NOMO-1 (cell line): Measurements from ENCODE around the gene JMJD7.
A peak's percentile ranks its signal among the peaks of the same experiment; 100 is the strongest.

Experiments
- DNase-seq, 2 experiments: peaks; one replicate each; lab custom pipeline; 2025; ENCODE audit not compliant: unreplicated experiment in 2 of 2; lab: John Stamatoyannopoulos, UW

The JMJD7 gene

DNA sequence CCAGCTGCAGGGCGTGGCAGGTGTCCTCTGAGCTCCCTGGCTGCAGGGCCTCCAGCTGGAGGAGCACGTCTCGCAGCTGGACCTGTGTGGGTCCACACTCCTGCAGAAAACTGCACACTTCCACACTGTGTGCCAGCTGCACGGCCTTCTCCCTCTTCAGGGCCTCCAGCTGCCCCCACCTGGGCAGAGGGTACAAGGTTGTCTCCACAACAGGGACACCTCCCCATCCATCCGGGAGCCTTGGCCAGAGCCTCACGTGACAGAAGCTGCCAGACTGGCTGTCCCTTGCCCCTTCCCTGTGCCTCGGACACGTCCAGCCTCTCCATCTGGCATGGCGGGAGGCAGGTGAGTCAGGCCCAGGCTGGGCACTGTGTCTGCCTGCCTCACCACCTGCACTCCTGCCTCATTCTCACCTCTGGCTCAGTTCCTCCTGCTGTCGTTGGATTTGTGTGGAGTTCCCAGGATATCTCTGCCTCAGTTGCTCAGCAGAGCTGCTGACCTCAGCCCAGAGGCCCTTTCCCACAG, 51.5 kb downstream of the JMJD7 start:
- DNase-seq = no peak

DNA sequence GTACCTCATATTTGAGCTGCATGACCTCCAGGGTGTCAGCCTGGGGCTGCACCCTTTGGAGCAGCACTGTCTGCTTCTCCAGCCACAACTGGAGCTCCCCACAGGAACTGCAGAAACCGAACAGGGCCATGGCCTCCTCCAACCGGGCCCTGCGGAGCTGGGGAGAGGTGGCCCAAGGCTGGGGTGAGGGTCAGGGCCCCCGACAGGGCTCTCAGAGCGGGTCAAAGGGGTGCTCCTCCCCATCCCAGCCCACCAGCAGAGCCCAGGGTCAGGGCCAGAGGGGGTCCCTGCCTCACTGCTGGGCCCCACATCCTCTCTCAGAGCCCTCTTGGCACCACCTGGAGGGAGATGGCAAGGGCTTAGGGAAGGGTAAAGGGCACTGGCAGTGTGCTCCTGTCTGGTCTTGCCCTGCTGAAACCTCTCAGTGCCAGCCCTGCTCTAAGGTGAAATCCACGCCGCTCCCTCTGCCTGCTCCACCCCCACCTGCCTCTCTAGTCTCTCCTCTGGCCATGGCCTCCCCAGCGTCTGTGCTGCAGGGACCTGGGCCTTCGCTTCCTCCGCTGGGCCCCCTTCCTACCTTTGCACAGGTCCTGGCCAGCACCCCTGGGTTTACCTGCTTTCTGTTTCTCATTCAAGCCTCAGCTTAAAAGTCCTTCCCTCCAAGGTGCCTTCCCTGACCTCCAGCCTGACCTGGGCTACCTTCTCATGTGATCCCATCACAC, 52.4 kb downstream of the JMJD7 start:
- DNase-seq = no peak

DNA sequence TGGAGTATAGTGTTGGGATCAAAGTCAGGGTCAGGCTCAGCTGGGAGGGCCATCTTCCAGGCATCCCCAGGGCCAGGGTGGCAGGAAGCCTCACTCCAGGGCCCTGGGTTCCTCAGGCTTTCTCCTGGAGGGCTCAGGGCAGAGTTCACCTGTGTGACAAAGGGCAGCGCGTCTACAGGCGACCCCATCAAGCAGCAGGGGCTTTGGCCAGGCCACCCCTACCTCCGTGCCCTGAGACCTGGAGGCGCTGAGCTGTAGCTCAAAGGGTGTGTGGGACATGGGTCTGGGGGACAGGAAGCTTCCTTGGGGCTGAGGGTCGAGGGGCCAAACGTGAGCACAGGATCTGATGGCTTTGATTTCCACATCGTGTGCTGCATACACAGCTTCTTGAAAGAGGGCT, 53.2 kb downstream of the JMJD7 start:
- DNase-seq = no peak

DNA sequence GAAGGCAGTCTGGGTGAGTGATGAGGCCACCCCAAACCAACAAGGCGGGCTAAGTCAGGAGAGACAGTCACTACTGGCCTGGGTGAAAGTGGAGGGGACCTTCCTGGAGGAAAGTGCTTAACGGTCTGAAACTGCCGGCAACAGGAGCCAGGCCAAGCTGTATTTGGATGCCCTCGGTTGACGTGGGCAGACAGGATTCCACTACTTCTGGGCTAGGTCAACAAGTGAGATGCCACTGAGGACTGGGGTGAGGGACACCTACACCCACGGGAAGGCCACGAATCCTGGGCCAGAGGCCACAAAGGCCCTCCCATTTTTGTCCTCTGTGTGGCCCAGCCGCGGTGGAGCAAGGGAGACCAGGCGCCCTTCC, 53.6 kb downstream of the JMJD7 start:
- DNase-seq = no peak

DNA sequence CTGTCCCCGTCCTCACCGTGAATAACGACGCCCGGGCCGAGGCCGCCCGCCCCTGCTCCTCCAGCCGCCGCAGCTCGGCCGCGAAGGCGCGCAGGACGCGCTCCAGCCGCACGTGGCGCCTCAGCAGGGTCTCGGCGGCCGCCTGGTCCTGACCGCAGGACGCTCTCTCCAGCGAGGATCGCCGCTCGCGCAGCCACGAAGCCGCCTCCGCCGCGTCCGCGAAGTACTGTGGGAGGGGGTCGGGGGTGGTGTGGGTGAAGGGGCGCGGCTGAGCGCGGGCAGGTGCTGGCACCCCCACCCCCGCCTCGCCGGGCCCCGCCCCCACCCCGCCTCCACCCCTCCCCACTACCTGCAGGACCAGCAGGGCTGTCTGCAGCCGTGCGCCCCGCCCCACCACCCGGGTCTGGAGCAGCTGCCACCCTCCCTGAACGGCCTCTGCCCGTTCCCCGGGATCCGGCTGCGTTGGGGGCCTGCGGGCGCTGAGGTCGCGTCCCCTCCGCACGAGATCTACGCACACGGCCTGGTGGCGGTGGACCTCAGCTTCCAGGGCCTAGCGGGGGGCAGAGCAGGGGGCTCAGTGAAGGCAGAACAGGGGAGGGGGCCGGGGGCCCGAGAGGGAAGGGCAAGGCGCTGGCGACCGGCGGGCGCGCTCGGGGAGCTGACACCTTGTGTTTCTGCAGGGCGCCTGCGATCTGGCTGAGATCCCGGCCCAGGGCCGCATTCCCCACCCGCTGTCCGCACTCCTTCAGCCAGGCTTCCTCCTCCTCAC, 54.2 kb downstream of the JMJD7 start:
- no peak for DNase-seq

DNA sequence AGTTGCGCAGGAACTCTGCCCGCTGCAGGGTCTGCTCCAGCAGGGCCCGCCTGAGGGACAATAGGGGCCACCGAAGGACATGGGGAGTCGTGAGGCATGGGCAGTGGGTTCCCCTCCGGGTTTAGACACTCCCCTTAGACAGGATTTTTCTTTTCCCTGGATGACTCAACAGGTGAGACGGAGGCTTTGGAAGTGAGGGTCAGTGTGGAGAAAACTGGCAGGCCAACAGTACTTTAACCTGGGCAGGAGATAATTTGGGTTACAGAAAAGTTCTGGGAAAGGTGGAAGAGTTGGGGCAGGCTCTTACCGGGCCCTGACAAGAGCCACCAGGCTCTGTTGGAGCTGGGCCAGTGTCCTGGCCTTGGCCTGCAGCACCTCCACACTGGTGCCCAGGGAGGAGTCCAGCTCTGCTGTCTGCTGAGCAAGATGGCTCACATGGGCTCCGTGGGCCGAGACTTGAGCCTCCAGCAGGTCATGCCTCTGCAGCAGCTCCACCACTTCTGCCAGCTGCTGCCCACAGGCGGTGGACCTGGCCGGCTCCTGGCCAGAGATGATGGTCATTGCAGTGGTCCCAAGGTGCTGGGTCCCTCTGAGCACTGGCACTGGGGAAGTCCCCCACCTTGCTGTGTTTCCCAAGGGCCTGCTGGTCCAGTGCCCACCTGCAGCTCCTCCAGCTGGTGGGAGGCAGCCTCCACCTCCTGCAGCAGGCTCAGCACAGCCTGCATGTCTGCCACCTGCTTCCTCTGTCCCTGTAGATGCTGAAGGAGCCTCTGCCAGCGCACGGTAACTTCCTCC, 55.0 kb downstream of the JMJD7 start:
- peak in 1 of 2 experiments; percentile 2 for DNase-seq

DNA sequence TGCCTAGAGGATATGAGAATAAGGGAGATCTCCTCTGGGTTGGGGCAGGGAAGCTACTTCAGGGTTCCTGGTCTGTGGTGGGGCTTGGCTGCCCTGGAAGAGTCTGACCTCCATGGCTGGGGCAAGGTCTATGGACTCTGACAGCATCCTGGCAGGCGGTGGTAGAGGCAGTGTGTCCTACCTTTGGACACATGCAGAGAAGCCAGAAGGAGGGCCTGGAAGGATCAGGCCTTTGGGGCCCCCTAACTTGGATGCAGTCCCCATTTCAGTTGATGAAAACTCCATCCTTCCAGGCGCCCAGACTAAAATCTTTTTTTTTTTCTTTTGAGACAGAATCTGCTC, 55.6 kb downstream of the JMJD7 start:
- no peak for DNase-seq

DNA sequence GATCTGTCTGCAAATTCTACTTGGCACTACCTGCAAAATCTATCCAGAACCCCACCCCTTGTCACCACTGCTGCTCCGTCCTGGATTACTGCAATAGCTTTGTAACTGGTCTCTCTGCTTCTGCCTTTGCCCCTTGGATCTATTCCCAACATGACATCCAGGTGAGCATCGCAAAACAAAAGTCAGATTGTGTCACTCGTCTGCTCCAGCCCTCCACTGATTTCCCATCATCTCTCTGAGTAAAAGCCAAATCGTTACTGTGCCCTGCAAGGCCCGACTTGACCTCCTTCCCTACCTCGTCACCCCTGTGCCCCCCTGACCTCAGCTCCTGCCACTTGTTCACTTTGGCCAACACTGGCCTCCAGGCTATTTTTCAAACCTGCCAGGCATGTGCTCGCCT, 56.6 kb downstream of the JMJD7 start:
- no peak for DNase-seq

DNA sequence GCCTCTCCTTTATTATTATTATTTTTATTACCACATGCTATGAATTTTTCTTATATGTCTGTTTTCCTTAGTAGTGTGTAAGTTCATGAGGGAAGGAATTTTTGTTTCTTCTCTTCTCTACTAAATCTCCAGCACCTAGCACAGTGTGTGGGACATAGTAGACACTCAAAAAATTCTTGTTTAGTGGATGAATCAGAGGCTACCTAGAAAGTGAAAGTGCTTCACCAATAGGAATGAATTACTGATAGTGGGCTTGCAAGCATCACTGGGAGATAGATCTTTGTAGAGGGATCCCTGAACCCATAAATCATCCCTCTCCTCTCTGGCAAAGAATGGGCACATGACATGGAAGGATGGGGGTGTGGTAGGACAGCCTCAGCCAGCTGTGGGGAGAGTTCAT, 57.4 kb downstream of the JMJD7 start:
- DNase-seq = no peak

DNA sequence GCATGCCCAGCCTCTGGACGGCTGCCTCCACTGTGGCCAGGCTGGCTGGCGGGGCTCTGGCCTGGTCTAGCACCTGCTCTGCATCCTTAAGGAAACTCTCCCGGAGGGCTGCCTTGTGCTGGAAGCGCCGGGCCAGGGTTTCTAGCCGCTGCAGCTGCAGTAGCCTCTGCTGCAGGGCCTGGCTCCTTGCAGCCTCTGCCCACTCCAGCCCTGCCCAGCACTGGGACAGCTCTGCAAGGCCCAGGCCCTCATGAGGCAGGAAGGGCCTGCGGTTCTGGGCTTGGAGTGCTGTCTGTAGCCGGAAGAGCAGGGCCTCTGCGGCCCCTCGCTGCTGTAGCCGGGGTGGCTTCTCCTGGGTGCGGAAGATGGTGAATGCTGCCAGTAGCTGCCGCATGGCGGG, 57.9 kb downstream of the JMJD7 start:
- DNase-seq = no peak

DNA sequence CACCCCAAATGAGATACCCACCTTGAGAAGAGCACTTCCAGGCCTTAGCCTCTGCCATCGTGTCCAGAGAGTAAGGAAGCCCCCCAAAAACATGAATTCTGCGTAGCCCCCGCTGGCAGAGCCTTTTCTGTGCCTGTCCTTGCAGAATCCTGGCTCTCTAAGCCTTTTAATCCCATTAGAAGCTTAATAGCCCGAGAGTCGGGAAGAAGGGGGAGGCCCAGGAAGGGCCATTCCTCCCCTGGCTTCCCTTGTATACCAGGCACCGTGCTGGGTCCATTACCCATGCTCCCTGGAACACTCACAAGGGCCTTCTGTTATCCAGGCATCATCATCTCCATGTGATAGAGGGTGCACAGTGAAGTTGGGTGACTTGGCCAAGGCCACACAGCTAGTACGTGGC, 58.8 kb downstream of the JMJD7 start:
- no peak for DNase-seq

DNA sequence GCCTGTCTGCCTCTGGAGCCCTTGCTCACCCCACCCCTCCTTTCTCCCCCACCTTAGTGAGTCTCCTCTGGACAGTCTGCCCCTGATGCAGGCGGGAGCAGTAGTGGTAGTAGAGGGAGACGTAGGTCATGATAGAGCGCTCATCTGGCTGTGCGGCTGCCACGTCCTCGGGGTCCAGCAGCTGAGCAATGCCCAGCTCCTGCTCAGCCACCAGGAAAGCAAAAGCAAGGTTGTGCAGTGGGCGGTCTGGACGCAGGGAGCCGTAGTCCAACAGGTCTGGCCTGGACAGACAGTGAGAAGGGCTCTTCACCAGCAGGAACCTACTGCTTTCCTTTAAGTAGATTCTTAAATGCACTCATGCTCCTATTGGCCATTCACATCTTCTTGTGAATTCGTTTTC, 59.3 kb downstream of the JMJD7 start:
- no peak for DNase-seq
